GM19351 (cell line): ENCODE measurements around the gene MED13L.
A peak's percentile ranks its signal among the peaks of the same experiment; 100 is the strongest.
"Not testable (repeated sequence)": the region's sequence is repeated elsewhere in the genome, so short reads cannot be mapped to it uniquely, and the experiment has no call there.

Experiments
- ATAC-seq: cut with Tn5 transposase; IDR thresholded peaks from one replicate; pipeline ENCODE4 v1.9.1; 2021; ENCODE audit warnings: mild to moderate bottlenecking, moderate library complexity; ENCODE audit not compliant: unreplicated experiment

Gene MED13L

DNA sequence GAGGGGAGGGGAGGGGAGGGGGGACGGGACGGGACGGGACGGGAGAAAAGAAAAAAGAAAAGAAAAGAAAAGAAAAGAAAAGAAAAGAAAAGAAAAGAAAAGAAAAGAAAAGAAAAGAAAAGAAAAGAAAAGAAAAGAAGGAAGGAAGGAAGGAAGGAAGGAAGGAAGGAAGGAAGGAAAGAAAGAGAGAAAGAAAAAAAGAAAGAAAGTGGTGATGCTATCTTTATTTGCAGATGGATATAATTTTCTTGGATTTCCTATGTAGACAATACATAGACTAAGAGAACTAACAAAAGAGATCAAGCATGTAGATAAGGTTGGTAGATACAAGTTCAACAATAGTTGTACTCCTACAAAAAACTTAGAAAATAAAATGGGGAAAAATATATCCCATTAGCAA, 245.9 kb downstream of the MED13L start:
- not testable (repeated sequence) for ATAC-seq

DNA sequence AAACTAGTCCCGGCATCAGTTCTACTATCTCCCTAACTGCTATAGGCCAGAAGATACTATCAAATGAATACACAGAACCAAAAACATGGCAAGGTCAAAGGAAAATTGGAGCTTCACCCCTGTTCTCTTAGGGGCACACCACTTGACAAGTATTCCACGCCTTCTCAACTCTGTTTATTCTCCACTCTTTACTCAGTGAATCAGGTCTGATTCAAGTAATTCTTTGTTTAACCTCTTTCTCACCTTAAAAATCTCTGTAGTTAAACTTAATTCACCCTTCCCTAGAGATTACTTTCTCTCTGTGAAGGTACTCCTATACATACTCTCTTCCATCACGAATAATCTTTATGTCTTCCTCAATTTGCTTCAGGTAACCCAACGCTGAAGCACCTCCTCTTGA, 248.9 kb downstream of the MED13L start:
- ATAC-seq = no peak

DNA sequence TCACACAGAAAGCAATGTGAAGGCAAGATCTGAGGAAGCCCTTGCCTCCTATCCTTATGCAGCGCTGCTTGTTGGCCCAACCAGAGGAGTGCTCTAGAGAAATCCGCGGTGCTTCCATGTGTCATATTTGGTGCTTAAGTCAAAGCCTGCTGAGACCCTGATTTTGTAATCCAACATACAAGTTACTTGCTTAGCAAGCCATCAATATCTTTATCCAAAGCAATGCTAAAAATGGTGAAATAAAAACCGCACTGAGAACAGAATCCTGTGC, 250.0 kb downstream of the MED13L start:
- no peak for ATAC-seq

DNA sequence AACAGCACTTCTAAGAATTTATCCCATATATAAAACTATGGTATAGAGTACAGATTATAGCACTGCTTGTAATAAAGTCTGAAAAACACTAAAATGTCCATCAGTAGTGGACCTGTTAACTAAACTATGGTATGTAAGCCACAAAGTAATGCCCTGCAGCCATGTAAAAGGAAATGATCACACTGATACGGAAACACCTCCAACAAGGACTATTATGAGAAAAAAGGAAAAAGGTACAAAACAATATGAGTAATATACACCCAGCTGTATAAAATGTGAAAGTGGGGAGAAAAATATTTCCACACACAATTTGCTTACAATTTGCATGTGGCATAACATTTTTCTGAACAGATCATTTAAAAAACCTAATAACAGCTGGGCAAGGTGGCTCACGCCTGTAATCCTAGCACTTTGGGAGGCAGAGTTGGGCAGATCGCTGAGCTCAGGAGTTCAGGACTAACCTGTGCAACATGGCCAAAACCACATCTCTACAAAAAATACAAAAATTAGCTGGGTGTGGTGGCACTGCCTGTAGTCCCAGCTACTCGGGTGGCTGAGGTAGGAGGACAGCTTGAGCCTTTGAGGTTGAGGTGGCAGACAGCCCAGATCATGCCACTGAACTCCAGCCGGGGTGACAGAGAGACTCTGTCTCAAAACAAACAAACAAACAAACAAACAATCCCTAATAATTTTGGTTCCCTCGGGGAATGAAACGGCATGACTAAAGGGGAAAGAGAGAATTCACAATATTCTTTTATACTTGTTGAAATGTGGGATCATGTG, 250.5 kb downstream of the MED13L start:
- ATAC-seq = peak; percentile 44

DNA sequence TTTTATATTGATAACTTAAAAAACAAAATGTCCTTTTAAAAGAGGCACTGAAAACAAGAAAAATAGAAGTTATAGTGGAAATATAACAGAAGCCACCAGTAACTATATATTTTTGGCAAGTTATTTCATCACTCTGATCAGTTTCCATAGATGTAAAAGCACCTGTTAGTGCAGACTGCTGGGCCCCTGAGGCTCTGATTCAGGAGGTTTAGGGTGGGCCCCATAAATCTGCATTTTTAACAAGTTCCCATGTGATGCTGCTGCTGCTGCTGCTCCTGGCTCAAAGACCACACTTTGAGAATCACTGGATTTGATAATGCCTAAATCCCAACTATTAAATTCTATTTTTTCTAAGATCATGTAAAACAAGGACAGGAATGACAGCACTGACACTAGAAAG, 251.1 kb downstream of the MED13L start:
- peak; percentile 48 for ATAC-seq

DNA sequence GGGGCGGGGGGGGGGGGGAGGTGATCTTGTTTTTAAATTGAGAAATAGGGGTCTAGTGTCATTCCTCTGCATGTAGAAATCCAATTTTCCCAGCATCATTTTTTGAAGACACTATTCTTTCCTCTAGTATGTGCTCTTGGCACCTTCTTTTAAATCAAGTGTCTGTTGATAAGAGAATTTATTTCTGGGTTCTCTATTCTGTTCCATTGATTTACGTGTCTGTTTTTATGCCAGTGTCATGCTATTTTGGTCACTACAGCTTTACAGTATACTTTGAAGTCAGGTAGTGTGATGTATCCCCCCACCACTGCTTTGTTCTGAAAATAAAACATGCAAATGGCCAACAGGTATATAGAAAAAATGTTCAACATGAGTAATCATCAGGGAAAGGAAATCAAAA, 252.7 kb downstream of the MED13L start:
- no peak for ATAC-seq

DNA sequence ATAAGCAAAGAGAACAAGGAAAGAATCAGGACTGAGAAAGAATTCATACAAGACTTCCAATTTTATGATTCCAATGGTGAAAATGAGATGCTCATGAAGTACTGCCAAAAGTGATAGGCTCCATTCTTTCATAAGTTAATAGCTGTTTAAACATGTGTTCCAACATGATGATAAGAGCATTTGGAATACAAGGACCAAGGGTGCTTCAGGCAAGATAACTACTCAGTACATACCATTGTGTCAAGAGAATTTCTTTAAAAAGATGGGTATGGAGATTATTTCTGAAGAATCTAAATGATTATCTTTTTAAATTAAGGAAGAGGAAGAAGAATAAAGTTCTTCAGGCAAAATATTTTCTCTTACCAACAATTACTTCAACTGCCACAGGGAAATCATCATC, 258.1 kb downstream of the MED13L start:
- no peak for ATAC-seq

DNA sequence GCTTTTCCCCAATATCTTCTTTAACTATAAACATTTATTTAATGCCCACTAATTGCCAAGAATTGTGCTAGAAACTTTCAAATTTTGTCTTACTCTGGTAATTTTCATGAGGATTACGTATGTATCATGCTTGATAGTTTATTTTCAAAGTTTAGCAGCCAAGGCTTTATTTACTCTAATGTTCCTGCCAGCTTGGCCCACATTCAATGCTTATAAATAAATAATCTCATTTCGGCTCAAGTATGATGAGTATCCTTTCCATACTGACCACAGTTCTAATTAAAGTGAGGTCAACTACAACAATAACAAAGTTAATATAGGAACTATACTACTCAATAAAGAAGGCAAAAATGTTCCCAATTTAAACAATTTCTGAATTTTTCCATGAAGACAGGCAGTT, 259.2 kb downstream of the MED13L start:
- no peak for ATAC-seq

DNA sequence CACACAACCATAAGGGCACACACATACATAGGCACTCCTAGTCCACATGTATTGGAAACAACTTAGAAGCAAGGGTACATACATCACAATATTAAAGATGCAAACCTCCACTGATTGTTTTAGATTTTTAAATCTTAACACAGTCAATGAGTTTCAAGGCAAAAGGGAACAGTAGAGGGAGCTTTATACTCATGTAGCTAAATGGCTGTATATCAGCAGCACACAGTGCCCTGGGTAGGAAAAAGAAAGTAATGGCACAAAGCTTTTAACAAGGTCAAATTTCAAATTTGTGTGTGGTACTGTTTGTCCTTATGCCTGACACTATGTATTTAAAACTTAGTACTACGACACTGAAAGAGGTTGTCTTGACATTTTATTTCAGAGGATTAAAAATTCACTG, 262.0 kb downstream of the MED13L start:
- ATAC-seq = no peak

DNA sequence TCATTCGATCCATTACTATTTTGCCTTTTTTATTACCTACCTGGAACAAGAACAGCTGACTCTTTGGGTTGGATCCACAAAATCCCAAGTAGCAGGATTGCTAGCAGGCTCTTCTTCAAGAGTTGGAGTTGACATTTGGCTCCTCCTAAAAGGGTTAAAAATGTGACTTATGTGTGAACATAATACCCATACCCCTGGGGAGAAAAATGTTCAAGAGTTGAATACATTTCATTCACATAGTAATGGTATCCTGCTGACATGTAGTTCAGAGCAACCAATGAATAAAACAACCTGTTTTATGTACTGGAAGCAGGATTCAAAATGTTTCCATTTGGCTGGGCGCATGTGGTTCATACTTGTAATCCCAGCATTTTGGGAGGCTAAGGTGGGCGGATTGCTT, 264.7 kb downstream of the MED13L start:
- ATAC-seq = no peak

DNA sequence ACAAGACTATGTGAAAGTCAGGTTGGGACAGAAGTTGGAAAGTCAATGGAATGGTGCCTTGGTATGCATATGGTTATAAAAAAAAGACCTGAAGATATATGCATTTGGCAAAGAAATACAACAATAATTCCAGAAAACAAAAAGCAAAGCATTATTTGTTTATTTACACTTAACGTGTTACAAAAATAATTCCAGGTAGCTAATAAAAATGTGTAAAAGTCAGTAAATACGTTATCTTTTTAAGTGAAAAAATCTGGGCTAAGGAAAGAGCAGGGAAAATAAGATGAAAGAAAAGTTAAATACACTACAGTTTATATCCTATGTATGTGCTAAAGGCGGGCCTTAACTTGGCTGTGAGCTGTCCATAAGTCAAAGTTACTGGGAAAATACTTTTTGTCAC, 266.3 kb downstream of the MED13L start:
- ATAC-seq = no peak

DNA sequence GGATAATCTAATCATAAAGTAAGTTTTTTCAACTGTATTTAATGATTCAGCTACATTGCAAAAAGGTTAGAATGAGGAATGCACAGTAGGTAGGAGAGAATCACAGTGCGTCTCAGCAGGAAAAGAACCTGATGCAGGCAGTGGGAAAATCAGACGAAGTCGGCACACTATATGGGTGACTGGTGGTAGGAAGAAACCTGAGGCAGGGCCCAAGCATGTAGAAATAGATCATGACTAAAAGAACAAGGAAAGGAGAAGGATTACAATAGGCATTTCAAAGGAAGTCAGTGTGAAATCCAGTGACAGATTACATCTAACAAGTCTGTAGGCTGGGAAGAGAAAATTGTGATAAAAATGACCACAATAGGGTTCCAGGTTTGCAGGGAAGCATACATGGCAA, 267.0 kb downstream of the MED13L start:
- ATAC-seq = no peak

DNA sequence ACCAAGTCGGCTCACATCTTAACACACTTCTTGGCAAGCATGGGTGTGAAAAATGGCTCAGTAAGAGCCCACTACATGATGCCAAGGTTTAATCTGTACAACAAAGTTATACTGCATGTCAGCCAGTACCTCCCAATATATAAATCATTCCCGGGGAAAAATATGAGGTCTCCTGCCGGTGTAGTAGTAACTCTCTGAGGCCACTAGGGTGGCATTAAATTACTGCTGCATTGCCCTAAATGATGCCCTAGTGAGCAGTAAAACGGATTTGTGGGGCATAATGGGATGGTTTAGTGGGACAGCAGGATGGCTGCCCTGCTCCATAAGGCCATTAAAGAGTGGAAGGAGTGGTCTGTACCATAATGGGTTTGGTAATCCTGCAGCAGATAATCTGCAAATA, 267.7 kb downstream of the MED13L start:
- no peak for ATAC-seq

DNA sequence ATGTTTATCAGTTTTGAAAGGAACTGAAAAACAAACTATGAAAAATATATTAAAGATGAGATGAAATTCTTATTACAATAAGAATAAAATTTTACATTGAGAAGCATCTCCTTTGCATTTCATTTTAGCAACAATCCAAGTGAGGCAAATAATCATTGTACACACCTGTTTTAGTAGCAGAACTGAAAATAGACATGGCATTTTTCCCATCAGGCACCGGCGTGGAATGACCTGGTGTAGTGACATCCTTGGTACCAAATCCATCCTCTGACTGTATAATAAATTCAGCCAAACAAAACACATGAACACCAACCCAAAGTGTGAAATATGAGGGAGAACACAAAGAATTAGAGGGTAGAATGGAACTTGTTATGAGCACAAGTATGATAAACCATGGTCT, 271.4 kb downstream of the MED13L start:
- no peak for ATAC-seq

DNA sequence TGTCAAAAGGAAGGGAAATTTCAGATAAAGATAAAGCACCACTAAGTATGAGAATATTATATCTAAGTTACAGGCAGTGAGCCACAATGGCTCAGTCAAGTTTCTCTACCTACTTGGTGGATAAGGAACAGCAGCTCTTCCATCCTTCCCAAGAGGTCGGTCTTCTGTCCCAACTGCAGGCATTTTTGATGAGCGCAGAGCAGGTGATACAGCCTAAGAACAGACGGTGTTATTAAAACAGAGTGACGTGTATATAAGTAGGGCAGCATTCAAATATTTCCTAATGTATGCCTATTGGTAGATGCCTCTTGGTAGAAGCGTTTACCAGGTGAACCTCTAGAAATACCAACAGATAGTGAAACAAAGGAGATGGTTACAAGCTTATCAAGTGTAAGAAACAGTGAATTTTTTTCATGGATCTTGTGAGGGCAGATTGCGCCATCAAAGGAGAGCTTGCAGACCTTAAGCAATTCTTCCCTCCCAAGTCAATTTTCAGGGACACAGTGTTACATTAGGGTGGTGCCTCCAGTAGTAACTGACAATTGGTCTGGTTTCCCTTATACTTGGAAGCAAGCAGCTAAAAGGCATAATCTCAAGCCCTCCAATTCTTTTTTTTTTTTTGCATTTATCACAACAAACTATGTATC, 274.5 kb downstream of the MED13L start:
- ATAC-seq = no peak

DNA sequence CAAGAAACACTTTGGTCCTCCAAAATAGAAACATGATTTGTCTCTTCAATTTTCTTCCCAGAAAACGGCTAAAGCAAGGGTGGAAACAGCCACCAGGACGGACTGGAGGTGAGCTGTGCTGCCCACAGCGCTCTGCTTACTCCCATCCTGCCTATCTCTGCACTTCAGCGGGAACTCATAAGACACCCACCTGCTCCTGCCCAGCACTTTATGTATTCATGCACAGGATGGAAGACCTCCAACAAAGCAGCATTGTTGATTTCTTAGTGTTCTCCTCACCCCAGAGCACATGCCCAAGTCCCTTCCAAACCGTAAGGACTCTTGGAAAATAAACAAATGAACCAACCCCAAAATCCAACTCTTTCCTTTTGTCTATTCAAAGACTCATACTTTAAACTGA, 277.2 kb downstream of the MED13L start:
- no peak for ATAC-seq

DNA sequence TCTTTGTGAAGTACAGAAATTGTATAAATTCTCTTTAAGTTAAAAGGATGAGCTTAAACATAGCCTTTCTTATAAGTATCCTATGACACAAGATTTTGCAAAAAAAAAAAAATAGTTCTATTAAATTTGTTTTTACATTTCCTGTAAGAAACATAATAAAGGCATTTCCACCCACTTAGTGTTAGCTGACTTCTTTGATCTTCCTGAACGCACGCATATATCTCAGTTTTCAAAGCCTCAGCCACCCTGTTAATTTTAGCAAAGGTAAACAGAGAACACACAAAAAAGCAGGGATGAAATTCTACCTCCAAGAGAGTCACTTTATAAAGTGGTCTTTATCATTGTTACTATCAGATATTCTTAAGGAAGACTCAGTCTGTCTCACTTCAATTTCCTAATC, 277.9 kb downstream of the MED13L start:
- ATAC-seq = no peak

DNA sequence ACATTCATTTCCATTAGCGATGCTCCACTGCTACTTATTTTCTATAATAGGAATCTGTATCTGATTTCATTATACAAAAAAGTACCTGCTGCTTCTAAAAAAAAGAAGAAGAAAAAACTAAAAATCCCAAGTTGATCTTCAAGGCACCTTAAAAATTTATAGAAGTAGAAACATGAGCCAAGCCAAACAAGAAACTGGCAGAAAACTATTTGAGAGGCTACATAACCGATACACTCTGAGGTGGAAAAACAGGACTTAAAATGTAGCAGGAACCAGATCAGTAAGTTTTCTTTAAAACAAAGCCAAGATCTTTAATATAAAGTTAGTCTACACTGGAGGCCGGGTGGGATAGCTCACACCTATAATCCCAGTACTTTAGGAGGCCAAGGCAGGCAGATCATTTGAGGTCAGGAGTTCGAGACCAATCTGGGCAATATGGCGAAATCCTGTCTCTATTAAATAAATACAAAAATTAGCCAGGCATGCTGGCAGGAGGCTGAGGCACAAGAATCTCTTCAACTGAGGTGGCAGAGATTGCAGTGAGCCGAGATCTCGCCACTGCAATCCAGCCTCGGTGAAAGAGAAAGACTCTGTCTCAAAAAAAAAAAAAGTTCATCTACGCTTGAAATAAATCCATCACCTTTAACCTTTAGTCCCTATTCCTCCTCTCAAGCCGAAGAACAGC, 278.6 kb downstream of the MED13L start:
- no peak for ATAC-seq

DNA sequence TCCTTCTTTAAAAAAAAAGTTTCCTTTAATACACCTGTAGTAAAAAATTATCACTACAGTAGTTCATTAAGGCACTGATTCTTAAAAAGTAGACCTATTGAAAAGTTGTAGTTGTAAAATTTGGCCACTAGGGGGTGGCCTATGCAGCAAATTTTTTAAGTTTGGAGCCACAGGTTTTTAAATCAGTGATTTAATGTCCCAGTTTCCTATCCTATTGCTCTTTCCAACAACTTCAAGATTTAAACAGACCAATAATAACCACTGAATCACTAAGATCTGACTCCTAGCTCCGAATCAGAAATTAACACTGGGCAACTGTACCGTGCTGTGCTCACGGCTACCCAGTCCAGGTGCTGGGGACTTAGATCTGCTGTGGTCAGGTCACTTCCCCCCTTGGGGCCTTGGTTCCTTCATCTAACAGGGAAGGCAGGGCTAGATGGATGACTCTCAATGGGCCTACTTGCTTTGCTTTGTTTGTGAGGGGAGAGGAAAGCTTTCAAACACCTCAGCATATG, 279.3 kb downstream of the MED13L start:
- peak; percentile 85 for ATAC-seq

DNA sequence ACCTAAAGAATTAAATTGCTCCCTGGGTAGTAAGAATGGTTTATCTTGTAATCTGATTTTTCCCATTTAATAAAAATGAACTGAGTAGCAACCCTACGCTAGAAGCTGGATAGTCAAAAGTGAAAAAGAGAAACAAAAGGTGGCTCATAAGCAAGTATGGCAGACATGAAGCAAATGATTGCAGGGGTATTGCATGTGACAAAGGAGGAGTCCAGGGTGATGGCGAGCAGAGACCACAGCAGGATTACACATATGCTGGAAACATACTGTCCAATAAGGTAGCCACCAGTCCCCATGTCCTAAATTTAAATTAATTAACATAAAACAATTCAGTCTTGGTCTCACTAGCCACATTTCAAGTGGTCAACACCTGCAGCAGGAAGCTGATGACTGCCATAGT, 283.8 kb downstream of the MED13L start:
- ATAC-seq = no peak

DNA sequence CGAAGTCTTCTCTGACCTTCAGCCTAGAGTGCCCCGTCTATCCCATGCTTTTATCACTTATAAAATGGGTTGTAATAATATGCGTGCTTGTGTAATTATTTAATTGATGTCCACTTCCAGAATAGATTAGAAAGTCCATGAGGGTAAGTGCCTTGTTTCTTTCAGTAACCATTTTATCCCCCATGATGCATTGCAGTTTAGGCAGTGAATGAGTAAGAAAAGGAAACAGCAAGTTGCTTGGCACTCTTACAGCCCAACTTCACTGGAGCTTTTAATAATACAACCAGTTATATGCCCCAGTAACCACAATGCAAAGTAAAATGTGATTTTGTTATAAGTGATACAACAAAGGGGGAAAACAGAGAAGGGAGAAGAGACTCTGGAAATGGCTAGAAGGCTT, 287.3 kb downstream of the MED13L start:
- no peak for ATAC-seq
